GM19043 (cell line): ENCODE measurements around the gene PTGES3L.

ENCODE experiments used
- ATAC-seq: cut with Tn5 transposase; IDR thresholded peaks from one replicate; pipeline ENCODE4 v1.9.1; 2021; ENCODE audit warnings: low read depth; ENCODE audit not compliant: unreplicated experiment

PTGES3L gene

GRCh38 chr17:42979511-42980273, at the start of gene PTGES3L:
Gene PTGES3L (minus strand): TSS chr17:42980080. CDS start chr17:42980053, 27 bp downstream.
- ATAC-seq, result no peak

- no peak for ATAC-seq
Measured at GRCh38 chr17:43028221-43028861, 48.5 kb upstream of the PTGES3L start.

GRCh38 chr17:43027091-43028032, 47.5 kb upstream of the PTGES3L start:
- ATAC-seq, result no peak

- ATAC-seq, result no peak
Measured at GRCh38 chr17:43026595-43026994, 46.7 kb upstream of the PTGES3L start.

- no peak for ATAC-seq
Measured at GRCh38 chr17:43025766-43026537, 46.1 kb upstream of the PTGES3L start.

GRCh38 chr17:43025290-43025657, 45.4 kb upstream of the PTGES3L start:
- no peak for ATAC-seq

- ATAC-seq, result peak; percentile 46
Measured at GRCh38 chr17:43024407-43025289, 44.8 kb upstream of the PTGES3L start, which contains the start of gene RND2. Gene RND2 (plus strand): TSS chr17:43025231. CDS start chr17:43025348, 117 bp downstream.

GRCh38 chr17:43021741-43022512, 42.0 kb upstream of the PTGES3L start, which contains the start of gene VAT1:
Gene VAT1 (minus strand): TSS chr17:43022385. CDS start chr17:43022322, 63 bp downstream.
- no peak for ATAC-seq

GRCh38 chr17:43020789-43021740, 41.2 kb upstream of the PTGES3L start:
- ATAC-seq, result no peak

GRCh38 chr17:43020030-43020621, 40.2 kb upstream of the PTGES3L start:
- ATAC-seq, result no peak

GRCh38 chr17:43019418-43019817, 39.5 kb upstream of the PTGES3L start:
- ATAC-seq, result no peak

- ATAC-seq, result no peak
Measured at GRCh38 chr17:43018932-43019331, 39.1 kb upstream of the PTGES3L start.

- ATAC-seq, result no peak
Measured at GRCh38 chr17:43018008-43018853, 38.4 kb upstream of the PTGES3L start.

GRCh38 chr17:43016216-43016615, 36.3 kb upstream of the PTGES3L start:
- no peak for ATAC-seq

- no peak for ATAC-seq
Measured at GRCh38 chr17:43015579-43015978, 35.7 kb upstream of the PTGES3L start.
